ENCODE data around the gene LRRC7.
"Not testable (repeated sequence)": the region's sequence is repeated elsewhere in the genome, so short reads cannot be mapped to it uniquely, and the experiment has no call there.

Gene LRRC7

DNA sequence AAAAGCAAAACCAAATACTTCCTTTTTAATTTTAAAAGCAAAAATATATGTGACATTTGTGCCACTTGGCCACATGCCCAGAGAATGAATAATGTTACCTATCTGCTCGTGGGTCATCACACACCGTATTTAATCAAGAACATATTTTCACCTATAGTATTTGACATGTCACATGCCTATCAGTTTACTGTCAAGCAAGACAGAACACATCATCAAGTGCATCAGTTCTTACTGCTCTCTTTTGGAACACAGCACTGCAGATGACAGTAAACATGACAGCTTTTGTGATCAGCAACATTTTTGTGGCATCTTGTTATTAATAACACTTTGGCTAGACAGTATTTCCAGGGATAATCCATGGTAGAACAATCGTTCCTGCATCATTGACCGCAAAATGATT, 134.4 kb downstream of the LRRC7 start:
- DNase-seq: no peak

- DNase-seq: no peak
Measured at GRCh38 chr1:69706473-69706872, 138.8 kb downstream of the LRRC7 start.

- no peak for DNase-seq
Measured at GRCh38 chr1:69707103-69707502, 139.4 kb downstream of the LRRC7 start.

- no peak for DNase-seq
Measured at GRCh38 chr1:69710484-69711189, 142.9 kb downstream of the LRRC7 start.

- no peak for DNase-seq
Measured at GRCh38 chr1:69711190-69711930, 143.6 kb downstream of the LRRC7 start.

- not testable (repeated sequence) for DNase-seq
Measured at GRCh38 chr1:69717834-69718233, 150.1 kb downstream of the LRRC7 start.

DNA sequence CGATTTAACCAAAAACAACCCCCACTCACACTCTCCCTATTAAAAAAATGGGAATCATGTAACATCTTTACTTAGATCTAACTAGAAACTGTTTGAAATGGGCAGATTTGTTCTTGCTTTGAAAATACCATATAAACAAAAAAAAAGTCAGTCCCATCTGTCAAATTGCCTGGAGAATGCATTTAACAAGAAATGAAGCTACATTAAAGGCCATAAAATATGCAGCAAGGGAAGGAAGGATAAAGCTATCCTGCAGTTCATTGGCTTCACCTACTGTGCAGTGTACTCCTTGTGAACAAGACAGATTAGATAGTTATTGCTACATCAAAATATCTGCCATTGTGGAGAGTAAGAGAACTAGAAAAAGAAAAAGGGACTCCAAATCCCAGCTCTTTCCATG, 160.5 kb downstream of the LRRC7 start:
- DNase-seq: no peak

DNA sequence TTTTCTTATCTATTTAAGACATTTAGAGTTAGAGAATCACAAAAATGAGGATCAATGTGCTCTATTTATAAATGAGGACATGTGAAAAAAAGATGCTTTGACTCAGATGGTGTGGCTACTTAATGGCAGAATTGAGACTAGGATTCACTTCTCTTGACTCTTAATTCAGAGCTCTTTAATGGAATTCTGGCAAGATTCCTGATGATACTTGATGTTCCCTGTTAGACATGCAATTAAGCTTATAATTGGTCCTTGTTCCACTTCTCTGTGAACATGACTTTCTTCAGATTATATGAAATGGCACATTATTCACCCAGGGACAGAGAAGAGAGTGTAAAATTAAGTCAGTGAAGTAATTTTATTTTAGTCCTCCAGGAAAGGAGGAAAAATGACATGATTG, 165.3 kb downstream of the LRRC7 start:
- DNase-seq: no peak

GRCh38 chr1:69737527-69738185, 169.9 kb downstream of the LRRC7 start:
- peak; percentile 46 for DNase-seq

- DNase-seq: no peak
Measured at GRCh38 chr1:69738458-69739250, 170.9 kb downstream of the LRRC7 start.

DNA sequence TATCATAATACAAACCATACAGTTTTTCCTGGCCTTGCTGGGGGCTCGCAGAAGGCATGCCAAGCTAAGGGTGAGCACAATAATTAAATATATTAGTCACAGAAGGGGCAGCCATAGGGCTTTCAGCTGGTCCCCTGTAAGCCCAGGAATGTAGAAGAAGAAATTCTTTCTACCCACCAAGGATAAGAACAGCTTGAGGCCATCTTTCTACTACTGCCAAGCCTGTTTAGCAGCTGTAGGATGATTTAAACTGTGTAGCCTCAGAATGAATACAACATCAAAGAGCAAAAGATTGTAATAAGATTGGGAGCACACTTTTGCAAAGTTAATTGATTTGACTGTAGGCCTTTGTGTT, 171.5 kb downstream of the LRRC7 start:
- DNase-seq: no peak

DNA sequence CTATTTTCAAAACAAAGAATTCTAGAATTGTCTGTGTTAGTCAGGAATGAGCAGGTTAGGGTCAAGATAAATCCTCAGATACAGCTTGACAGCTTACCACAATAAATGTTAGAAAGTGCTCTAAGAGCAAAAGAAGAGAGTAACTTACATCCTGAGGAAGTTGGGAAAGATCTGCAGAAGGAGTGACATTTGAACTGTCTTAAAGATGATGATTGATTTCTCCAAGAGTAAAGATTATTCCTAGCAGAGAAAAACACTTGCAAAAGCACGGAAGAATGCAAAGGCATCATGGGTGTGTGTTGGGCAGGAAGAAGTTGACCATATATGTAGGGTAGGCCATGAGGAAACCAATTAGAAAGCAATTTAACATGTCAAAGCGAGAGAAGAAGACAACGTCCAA, 175.4 kb downstream of the LRRC7 start:
- no peak for DNase-seq

DNA sequence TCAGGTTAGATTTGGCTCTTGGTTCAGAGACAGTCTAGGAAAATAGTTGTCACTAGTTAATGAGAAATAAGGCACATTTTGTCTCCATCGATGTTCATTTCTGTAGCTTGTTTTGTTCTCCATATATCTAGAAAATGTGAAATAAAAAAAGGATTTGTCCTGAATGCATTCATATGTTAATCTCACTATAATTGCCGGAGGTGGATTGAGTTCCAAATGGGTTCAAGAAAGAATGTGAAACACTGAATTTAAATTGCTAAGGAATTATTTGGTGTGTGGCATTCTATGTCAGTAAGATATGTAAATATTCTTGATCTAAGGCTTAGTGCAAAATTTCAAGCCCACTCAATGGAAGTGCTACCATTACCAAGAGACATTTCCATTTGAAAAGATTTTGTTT, 176.7 kb downstream of the LRRC7 start:
- no peak for DNase-seq

DNA sequence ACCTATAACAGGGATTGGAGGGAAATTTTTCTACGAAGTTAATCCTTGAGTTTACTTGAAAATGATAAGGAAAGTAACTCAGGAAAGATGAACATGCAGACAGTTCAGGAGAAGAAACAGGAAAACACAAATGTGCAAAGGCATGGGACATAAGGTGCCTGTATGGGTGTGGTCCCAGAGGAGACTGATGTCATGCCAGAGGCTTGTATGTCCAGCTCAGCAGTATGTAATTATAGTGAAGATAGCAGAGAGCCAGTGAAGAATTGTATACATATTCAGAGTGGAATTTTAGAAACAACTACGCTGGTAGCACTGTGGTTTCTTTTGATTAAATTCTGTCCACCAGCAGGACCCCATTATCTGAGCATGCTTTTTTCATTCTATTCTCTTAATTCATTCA, 179.5 kb downstream of the LRRC7 start:
- DNase-seq: no peak

DNA sequence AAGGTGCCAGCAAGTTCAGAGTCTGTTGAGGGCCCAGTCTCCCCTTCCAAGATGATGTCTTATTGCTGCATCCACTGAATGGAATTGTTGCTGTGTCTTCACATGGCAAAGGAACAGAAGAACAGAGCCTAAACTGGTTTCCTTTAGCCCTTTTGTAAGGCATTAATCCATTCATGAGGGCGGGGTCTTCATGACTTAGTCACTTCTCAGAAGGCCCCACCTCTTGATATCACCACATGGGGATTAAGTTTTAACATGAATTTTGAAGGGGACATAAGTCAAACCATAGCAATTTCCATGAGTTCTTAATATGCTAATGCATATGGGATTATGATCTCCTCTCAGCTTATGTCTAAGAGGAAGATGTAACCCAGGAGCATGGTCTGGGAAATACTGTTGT, 182.9 kb downstream of the LRRC7 start:
- DNase-seq: no peak

GRCh38 chr1:69752831-69753230, 185.1 kb downstream of the LRRC7 start:
- DNase-seq: no peak

DNA sequence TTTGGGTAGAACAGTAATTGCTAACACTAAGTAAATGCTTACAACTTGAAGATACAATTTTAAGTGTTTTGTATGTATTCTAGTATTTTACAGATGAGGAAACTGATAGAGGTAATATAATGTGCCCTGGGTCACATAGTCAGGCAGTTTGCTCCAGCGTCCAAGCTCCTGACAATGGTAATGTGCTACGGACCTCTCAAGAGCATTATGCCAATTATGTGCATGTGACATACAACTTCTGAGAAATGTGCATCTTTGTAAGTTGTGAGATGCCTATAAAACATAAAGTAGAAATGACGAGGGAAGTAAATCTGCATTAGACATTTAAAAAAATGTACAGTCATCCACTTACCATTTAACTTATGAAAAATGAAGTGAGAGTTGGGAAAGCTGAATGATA, 186.8 kb downstream of the LRRC7 start:
- DNase-seq: no peak

DNA sequence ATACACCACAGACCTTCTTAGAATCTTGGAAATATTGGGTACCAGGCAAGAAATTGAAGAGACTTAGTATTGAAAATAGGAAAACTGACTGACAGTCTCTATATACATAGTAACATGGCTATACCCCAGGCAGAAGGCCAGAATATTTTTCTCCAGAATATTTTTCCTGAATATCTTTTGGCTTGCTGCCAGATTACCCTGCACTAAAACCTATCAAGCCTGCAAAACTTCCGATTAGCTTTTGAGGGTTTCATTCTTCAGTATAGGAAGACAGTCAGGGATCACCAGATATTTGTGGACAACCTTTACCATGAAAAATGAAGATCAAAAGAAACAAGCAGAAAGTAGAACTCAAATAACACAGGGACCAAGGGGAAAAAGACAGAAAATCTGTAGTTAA, 187.9 kb downstream of the LRRC7 start:
- no peak for DNase-seq

DNA sequence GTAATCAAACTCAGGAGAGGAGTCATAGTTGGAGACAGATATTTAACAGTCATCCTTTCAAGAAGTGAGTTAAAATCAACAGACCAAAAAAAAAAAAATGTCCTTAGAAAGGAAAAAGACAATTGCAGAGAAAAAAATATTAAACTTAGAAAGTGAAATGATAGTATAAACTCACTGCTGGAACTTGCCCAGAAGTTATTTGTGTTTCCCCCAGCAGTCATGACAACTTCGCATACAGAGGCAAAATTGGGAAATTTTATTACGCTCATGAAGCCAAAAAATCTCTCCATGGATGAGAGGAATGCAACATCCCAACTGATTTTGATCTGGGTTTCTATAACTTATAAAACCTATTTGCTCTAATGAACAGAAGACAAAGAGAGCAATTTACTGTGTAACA, 198.2 kb downstream of the LRRC7 start:
- no peak for DNase-seq

- no peak for DNase-seq
Measured at GRCh38 chr1:69766431-69767180, 198.9 kb downstream of the LRRC7 start.

GRCh38 chr1:69776555-69776954, 208.8 kb downstream of the LRRC7 start:
- DNase-seq: no peak

DNA sequence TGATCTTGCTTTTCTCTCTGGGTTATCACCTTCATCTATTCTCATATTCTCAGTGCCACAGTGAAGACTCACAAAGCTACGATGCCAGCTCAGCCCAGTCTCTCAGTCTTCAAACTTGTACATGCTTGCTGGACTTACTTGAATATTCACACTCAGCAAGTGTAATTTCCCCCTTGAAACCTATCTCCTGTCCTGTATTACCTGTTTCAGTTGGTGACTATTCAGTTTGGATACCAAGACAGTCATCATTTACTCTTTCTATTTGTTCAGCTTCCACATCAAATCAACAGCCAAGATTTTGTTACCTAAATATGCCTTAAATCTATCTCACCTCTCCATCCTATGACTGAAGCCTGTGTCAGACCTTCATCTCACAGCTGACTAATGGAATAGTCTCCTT, 209.7 kb downstream of the LRRC7 start:
- no peak for DNase-seq

GRCh38 chr1:69777971-69778370, 210.2 kb downstream of the LRRC7 start:
- DNase-seq: no peak

Data from NCI-H2227 treated with DMSO at 0.1 percent for 48 hours (cell line).